ENCODE results near the gene IGFLR1.

The IGFLR1 gene

GRCh38 chr19:35723671-35724070 is 18.6 kb downstream of the IGFLR1 start:
- no peak for DNase-seq (ENCODE audit: low spot score)

GRCh38 chr19:35722897-35723296 is 19.4 kb downstream of the IGFLR1 start:
- DNase-seq (ENCODE audit: low spot score): no peak

GRCh38 chr19:35722461-35722860 is 19.8 kb downstream of the IGFLR1 start:
- DNase-seq (ENCODE audit: low spot score): no peak

- DNase-seq (ENCODE audit: low spot score): no peak
Measured at GRCh38 chr19:35721374-35721773, 20.9 kb downstream of the IGFLR1 start.

GRCh38 chr19:35720648-35721047 is 21.6 kb downstream of the IGFLR1 start:
- DNase-seq (ENCODE audit: low spot score): no peak

GRCh38 chr19:35720163-35720524 is 22.1 kb downstream of the IGFLR1 start:
- DNase-seq (ENCODE audit: low spot score): no peak

- DNase-seq (ENCODE audit: low spot score): no peak
Measured at GRCh38 chr19:35719402-35720162, 22.7 kb downstream of the IGFLR1 start.

GRCh38 chr19:35718345-35719041 is 23.8 kb downstream of the IGFLR1 start:
- DNase-seq (ENCODE audit: low spot score): no peak

GRCh38 chr19:35717665-35718344 is 24.4 kb downstream of the IGFLR1 start, which contains the start of gene KMT2B:
TSS of gene KMT2B (plus strand) at chr19:35718003. CDS start at chr19:35718019, 16 bp downstream.
- peak; percentile 96 for DNase-seq (ENCODE audit: low spot score)

GRCh38 chr19:35716801-35717664 is 25.2 kb downstream of the IGFLR1 start:
- peak; percentile 83 for DNase-seq (ENCODE audit: low spot score)

GRCh38 chr19:35715981-35716800 is 26.1 kb downstream of the IGFLR1 start:
- peak; percentile 58 for DNase-seq (ENCODE audit: low spot score)

- DNase-seq (ENCODE audit: low spot score): no peak
Measured at GRCh38 chr19:35715355-35715809, 26.9 kb downstream of the IGFLR1 start.

- DNase-seq (ENCODE audit: low spot score): no peak
Measured at GRCh38 chr19:35714601-35715354, 27.5 kb downstream of the IGFLR1 start.

- no peak for DNase-seq (ENCODE audit: low spot score)
Measured at GRCh38 chr19:35713904-35714495, 28.3 kb downstream of the IGFLR1 start.

GRCh38 chr19:35713506-35713850 is 28.8 kb downstream of the IGFLR1 start:
- no peak for DNase-seq (ENCODE audit: low spot score)

- no peak for DNase-seq (ENCODE audit: low spot score)
Measured at GRCh38 chr19:35712567-35713505, 29.4 kb downstream of the IGFLR1 start.

- DNase-seq (ENCODE audit: low spot score): no peak
Measured at GRCh38 chr19:35710784-35711723, 31.2 kb downstream of the IGFLR1 start.

- DNase-seq (ENCODE audit: low spot score): no peak
Measured at GRCh38 chr19:35708391-35708790, 33.9 kb downstream of the IGFLR1 start.

All from LoVo (cell line).